ENCODE data around the gene CCNO.

CCNO gene

DNA sequence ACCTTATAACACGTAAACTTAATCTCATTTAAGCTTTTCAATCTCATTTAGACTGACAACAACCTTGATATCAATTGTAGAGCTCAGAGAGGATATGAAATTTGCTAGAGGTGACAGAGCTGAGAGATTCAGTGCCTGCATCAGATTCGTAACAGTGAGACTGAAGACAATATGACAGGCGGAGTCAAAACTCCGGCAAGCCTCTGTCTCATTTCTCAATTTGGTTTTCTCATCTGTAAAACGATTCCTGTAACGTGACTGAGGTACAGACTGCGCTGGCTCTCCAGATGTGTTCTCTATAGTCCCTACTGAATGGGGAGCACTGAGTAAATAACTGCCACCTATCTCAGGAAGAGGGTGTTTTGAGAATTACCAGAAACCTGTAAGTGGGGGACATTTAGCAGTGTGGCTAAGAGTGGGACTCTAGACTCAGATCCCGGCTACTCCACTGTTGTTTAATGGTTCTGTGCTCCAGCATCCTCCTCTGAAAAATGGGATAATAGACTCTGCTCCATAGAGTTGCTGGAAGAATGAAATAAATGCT, 3.2 kb downstream of the CCNO start:
- DNase-seq (ENCODE audit: low read depth), result no peak
- no peak for TF ChIP-seq CTCF (conservative IDR thresholded peaks at IDR 0.05; ENCODE audit: low read depth, low read length)

GRCh38 chr5:55227664-55228430, 5.6 kb downstream of the CCNO start:
- no peak for TF ChIP-seq CTCF (conservative IDR thresholded peaks at IDR 0.05; ENCODE audit: low read depth, low read length)
- DNase-seq (ENCODE audit: low read depth), result no peak

More for the DNA sequence above, 3.2 kb downstream of the CCNO start:
- no peak overlapping the region for H3K4me3 ChIP-seq (ENCODE audit: low read length)

DNA sequence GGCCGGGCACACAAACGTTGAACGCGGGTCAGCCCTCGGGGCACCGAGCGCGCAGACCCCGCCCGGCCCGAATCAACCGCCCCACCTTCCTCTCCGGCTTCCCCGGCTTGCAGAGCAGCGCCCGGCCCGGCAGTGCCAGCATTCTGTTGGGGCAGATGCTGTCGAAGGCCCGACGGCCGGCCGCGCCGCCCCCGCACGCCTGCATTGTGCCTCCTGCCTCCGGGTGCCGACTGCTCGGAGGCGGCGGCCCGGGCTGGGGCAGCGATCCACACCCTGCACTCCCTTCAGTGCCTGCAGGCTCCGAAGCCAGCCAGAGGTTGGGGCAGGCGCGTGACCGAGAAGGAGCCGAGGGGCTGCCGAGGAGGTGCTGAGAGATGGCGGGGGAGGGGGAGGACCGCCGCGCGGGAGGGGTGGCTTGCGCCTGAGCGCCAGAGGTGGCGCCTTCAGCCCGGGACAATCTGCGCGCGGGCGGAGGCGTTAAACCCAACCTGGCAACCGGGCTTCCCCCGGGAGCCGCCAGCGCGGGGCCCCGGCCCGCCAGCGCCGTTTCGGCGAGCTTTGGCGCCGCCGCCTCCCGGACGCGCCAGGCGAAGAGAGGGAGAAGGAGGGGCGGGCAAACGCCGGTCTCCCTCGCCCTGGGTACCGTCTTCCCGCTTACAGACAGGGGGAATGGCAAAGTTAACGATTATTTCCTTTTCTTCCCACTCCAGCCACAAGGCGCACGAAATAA, 6.3 kb downstream of the CCNO start, which contains the start of gene MCIDAS:
MCIDAS (minus strand) TSS at position 382 of the 730 bp plus-strand sequence; CDS start at position 205, 177 bp downstream.
- TF ChIP-seq CTCF (conservative IDR thresholded peaks at IDR 0.05; ENCODE audit: low read depth, low read length), result peak; percentile 28
- H3K4me3 ChIP-seq (ENCODE audit: low read length), result peak within 1 kb of the TSS; percentile 52
- DNase-seq (ENCODE audit: low read depth), result no peak

More at GRCh38 chr5:55227664-55228430, 5.6 kb downstream of the CCNO start:
- peak overlapping the region; percentile 52 for H3K4me3 ChIP-seq (ENCODE audit: low read length)

- no peak for DNase-seq (ENCODE audit: low read depth)
- peak overlapping the region; percentile 52 for H3K4me3 ChIP-seq (ENCODE audit: low read length)
- peak; percentile 75 for TF ChIP-seq CTCF (conservative IDR thresholded peaks at IDR 0.05; ENCODE audit: low read depth, low read length)
Measured at GRCh38 chr5:55226027-55226933, 7.1 kb downstream of the CCNO start.

GRCh38 chr5:55225346-55225745, 8.1 kb downstream of the CCNO start:
- TF ChIP-seq CTCF (conservative IDR thresholded peaks at IDR 0.05; ENCODE audit: low read depth, low read length), result no peak
- DNase-seq (ENCODE audit: low read depth), result no peak
- no peak overlapping the region for H3K4me3 ChIP-seq (ENCODE audit: low read length)

DNA sequence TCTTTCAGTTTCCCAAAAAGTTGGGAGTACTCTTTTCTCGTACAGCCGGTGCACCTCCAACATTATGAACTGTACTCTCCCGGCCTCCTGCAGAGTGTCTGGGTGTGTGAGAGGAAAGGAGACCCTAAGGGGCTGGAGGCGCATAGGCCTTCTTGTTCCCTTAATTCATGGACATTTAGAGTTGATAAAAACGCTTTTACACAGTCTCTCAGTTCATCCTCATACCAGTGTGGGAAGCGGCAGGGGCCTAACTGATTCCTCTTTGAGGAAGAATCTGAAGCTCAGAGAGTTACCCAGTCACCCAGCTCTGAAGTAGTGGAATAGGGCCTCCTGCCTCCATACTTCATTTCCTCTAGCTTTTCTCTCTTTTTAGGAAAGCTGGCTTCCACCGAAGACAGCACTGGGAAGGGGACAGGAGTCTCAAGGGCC, 9.6 kb downstream of the CCNO start:
- TF ChIP-seq CTCF (conservative IDR thresholded peaks at IDR 0.05; ENCODE audit: low read depth, low read length), result no peak
- no peak overlapping the region for H3K4me3 ChIP-seq (ENCODE audit: low read length)
- no peak for DNase-seq (ENCODE audit: low read depth)

Data from retinal pigment epithelial cell (primary cell).